ENCODE data around the gene JAM3.

GRCh38 chr11:134070342-134070845 is 1.5 kb downstream of the JAM3 start:
- no peak for TF ChIP-seq CTCF (IDR thresholded peaks at IDR 0.05)
- TF ChIP-seq EZH2phosphoT487 (IDR thresholded peaks at IDR 0.05) = no peak
